Limb (tissue), 2 donors: ENCODE data around the gene TNFSF9.
"Not testable (repeated sequence)": the region's sequence is repeated elsewhere in the genome, so short reads cannot be mapped to it uniquely, and the experiment has no call there.

ENCODE experiments used
- DNase-seq, 2 donors: peaks; one replicate each; pipeline ENCODE4 v3.0.0-alpha.2; 2016; ENCODE audit errors: extremely low spot score in 2 of 2

The TNFSF9 gene

GRCh38 chr19:6532244-6532999 lies 1.6 kb downstream of the TNFSF9 start:
- DNase-seq: peak in 1 of 2 donors; percentile 33

- no peak for DNase-seq
These were observed 2.1 kb downstream of the TNFSF9 start for GRCh38 chr19:6533000-6533328.

- no peak for DNase-seq
These were observed 3.1 kb downstream of the TNFSF9 start for GRCh38 chr19:6533746-6534418.

- peak in 1 of 2 donors; percentile 45 for DNase-seq
These were observed 3.7 kb downstream of the TNFSF9 start for GRCh38 chr19:6534451-6535093.

- no peak for DNase-seq
These were observed 4.8 kb downstream of the TNFSF9 start for GRCh38 chr19:6535558-6536137.

GRCh38 chr19:6539514-6539913 lies 8.7 kb downstream of the TNFSF9 start:
- DNase-seq: no peak

GRCh38 chr19:6540918-6541689 lies 10.3 kb downstream of the TNFSF9 start:
- DNase-seq: no peak

- no peak for DNase-seq
These were observed 13.1 kb downstream of the TNFSF9 start for GRCh38 chr19:6543866-6544347.

- DNase-seq: not testable (repeated sequence)
These were observed 19.9 kb downstream of the TNFSF9 start for GRCh38 chr19:6550679-6551078.

GRCh38 chr19:6551091-6551490 lies 20.3 kb downstream of the TNFSF9 start:
- no peak for DNase-seq

- DNase-seq: no peak
These were observed 21.0 kb downstream of the TNFSF9 start for GRCh38 chr19:6551607-6552450.

GRCh38 chr19:6556043-6556449 lies 25.2 kb downstream of the TNFSF9 start:
- DNase-seq: no peak

- no peak for DNase-seq
These were observed 25.8 kb downstream of the TNFSF9 start for GRCh38 chr19:6556480-6557195.

- DNase-seq: not testable (repeated sequence)
These were observed 31.6 kb downstream of the TNFSF9 start for GRCh38 chr19:6562437-6562836.

GRCh38 chr19:6564393-6564792 lies 33.6 kb downstream of the TNFSF9 start:
- no peak for DNase-seq

GRCh38 chr19:6566727-6567126 lies 35.9 kb downstream of the TNFSF9 start:
- not testable (repeated sequence) for DNase-seq

GRCh38 chr19:6568010-6568526 lies 37.2 kb downstream of the TNFSF9 start:
- no peak for DNase-seq

- no peak for DNase-seq
These were observed 38.0 kb downstream of the TNFSF9 start for GRCh38 chr19:6568816-6569215.

GRCh38 chr19:6570764-6571163 lies 39.9 kb downstream of the TNFSF9 start:
- DNase-seq: no peak
